GM12892 (cell line): Measurements from ENCODE around the gene CAP2.

ENCODE experiments used
- DNase-seq: peaks from one replicate; pipeline ENCODE4 v3.0.0; 2011; ENCODE audit not compliant: insufficient read length
- FAIRE-seq: peaks from 2 replicates; lab custom pipeline; 2011; peaks lifted over from hg19 to GRCh38; lab: Jason Lieb, UNC
- POLR2A ChIP-seq: IDR thresholded peaks from 2 replicates; pipeline ENCODE4 v1.6.1; 2011; ENCODE audit warnings: low read depth, low read length, control low read depth
- POLR2AphosphoS5 ChIP-seq: IDR thresholded peaks from 2 replicates; pipeline ENCODE4 v1.6.1; 2011; ENCODE audit warnings: low read depth, low read length, control low read depth
- TAF1 ChIP-seq: IDR thresholded peaks from 2 replicates; pipeline ENCODE4 v1.6.1; 2011; ENCODE audit warnings: low read depth, mild to moderate bottlenecking, control low read depth, low read length, borderline replicate concordance

The CAP2 gene

GRCh38 chr6:17501982-17502704 lies 108.7 kb downstream of the CAP2 start:
- FAIRE-seq (no peak), DNase-seq (no peak)
- TF ChIP-seq POLR2AphosphoS5 = no peak
- TF ChIP-seq TAF1 = no peak
- TF ChIP-seq POLR2A = no peak

- FAIRE-seq = no peak
These were observed 109.7 kb downstream of the CAP2 start for GRCh38 chr6:17503051-17503450.

GRCh38 chr6:17504005-17504404 lies 110.6 kb downstream of the CAP2 start:
- no peak for DNase-seq
- no peak for FAIRE-seq
- no peak for TF ChIP-seq POLR2A
- no peak for TF ChIP-seq TAF1
- TF ChIP-seq POLR2AphosphoS5 = no peak

More at GRCh38 chr6:17503051-17503450, 109.7 kb downstream of the CAP2 start:
- no peak for DNase-seq
- TF ChIP-seq POLR2AphosphoS5 = no peak
- TF ChIP-seq TAF1 = no peak
- TF ChIP-seq POLR2A = no peak

- FAIRE-seq (no peak), DNase-seq (no peak)
These were observed 111.7 kb downstream of the CAP2 start for GRCh38 chr6:17505062-17505476.

GRCh38 chr6:17505767-17506280 lies 112.4 kb downstream of the CAP2 start:
- no peak for TF ChIP-seq POLR2A
- no peak for TF ChIP-seq POLR2AphosphoS5
- no peak for TF ChIP-seq TAF1
- DNase-seq = no peak
- FAIRE-seq = no peak

More at GRCh38 chr6:17505062-17505476, 111.7 kb downstream of the CAP2 start:
- TF ChIP-seq POLR2A (no peak), POLR2AphosphoS5 (no peak), TAF1 (no peak)

- DNase-seq = no peak
- TF ChIP-seq POLR2AphosphoS5 = no peak
- FAIRE-seq = no peak
These were observed 113.1 kb downstream of the CAP2 start for GRCh38 chr6:17506531-17506930.

GRCh38 chr6:17506962-17507361 lies 113.6 kb downstream of the CAP2 start:
- DNase-seq (no peak), FAIRE-seq (no peak)
- no peak for TF ChIP-seq TAF1
- TF ChIP-seq POLR2AphosphoS5 = no peak
- no peak for TF ChIP-seq POLR2A

GRCh38 chr6:17511084-17511483 lies 117.7 kb downstream of the CAP2 start:
- DNase-seq (no peak), FAIRE-seq (no peak)
- TF ChIP-seq POLR2AphosphoS5 (no peak), POLR2A (no peak), TAF1 (no peak)

- DNase-seq (no peak), FAIRE-seq (no peak)
- no peak for TF ChIP-seq TAF1
These were observed 118.2 kb downstream of the CAP2 start for GRCh38 chr6:17511580-17511979.

GRCh38 chr6:17519120-17519519 lies 125.7 kb downstream of the CAP2 start:
- FAIRE-seq = no peak
- no peak for DNase-seq
- TF ChIP-seq POLR2A (no peak), TAF1 (no peak), POLR2AphosphoS5 (no peak)

- no peak for TF ChIP-seq POLR2A
- no peak for TF ChIP-seq TAF1
- TF ChIP-seq POLR2AphosphoS5 = no peak
- no peak for DNase-seq
- FAIRE-seq = no peak
These were observed 132.2 kb downstream of the CAP2 start for GRCh38 chr6:17525637-17526036.

- no peak for TF ChIP-seq POLR2AphosphoS5
- no peak for TF ChIP-seq TAF1
- FAIRE-seq (no peak), DNase-seq (no peak)
These were observed 133.7 kb downstream of the CAP2 start for GRCh38 chr6:17527076-17527475.
